Measurements from ENCODE around the gene LYRM4. TPM values are rescaled to one million over a fixed set of nuclear protein-coding genes. Genes with fewer than 3 reads are reported as not detected.

LYRM4 gene
- total RNA-seq, 6 experiments from 2014 or later = 5.7 to 11.5 (median 8.5) TPM

DNA sequence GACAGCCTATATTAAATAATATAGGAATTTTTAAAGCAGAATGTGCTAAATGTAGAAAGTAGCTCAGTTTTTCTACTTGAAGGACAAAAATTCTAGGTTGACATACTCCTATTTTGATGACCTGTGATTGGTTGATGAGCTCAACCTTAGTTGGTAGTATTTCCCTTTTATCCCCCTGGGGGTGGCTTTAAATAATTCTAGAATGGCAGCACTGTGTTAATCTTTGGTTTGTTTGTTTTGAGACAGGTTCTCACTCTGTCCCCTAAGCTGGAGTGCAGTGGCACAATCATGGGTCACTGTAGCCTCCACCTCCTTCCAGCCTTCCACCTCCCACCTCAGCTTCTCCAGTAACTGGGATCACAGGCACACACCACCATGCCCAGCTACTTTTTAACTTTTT is 29.8 kb upstream of the LYRM4 start:
- TF ChIP-seq, protein P1, sequence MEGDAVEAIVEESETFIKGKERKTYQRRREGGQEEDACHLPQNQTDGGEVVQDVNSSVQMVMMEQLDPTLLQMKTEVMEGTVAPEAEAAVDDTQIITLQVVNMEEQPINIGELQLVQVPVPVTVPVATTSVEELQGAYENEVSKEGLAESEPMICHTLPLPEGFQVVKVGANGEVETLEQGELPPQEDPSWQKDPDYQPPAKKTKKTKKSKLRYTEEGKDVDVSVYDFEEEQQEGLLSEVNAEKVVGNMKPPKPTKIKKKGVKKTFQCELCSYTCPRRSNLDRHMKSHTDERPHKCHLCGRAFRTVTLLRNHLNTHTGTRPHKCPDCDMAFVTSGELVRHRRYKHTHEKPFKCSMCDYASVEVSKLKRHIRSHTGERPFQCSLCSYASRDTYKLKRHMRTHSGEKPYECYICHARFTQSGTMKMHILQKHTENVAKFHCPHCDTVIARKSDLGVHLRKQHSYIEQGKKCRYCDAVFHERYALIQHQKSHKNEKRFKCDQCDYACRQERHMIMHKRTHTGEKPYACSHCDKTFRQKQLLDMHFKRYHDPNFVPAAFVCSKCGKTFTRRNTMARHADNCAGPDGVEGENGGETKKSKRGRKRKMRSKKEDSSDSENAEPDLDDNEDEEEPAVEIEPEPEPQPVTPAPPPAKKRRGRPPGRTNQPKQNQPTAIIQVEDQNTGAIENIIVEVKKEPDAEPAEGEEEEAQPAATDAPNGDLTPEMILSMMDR (IDR thresholded peaks at IDR 0.05) = no peak
- Histone ChIP-seq H3K4me3 (no peak overlapping the region), H3K36me3 (no peaks in the 10 kb centered on the region), H3K27ac (no peak overlapping the region), H3K9me3 (no peaks in the 10 kb centered on the region), H3K27me3 (no peaks in the 10 kb centered on the region), H3K4me1 (peaks cover 0 to 4% (median 0%) of the 10 kb centered on the region in 4 donors)
- ATAC-seq = no peak
- intact Hi-C loops (cut with DNase I) = no loop called here
- no peak for DNase-seq

DNA sequence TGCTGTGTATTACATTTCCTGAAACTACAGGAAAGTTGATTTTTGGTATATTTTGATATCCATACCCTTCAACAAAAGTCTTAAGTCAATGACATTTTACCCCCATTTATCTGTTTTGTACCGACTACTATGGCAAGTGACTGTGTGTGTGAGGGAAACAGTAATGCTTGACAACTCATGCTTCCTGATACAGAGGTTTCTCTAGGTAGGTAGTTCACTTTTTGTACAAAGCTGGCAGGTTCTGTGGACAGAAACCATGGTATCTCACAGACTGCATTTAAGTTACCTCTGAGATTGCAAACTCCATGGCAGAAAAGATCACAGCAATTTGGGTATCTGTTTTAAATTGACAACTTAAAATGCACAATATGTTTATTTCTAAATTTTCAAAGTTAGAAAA is 29.3 kb upstream of the LYRM4 start:
- Histone ChIP-seq H3K4me3 (no peak overlapping the region), H3K9me3 (no peaks in the 10 kb centered on the region)
- no peak for TF ChIP-seq POLR2A (IDR thresholded peaks at IDR 0.05)
- TF ChIP-seq, protein P1 (IDR thresholded peaks at IDR 0.05) = no peak

DNA sequence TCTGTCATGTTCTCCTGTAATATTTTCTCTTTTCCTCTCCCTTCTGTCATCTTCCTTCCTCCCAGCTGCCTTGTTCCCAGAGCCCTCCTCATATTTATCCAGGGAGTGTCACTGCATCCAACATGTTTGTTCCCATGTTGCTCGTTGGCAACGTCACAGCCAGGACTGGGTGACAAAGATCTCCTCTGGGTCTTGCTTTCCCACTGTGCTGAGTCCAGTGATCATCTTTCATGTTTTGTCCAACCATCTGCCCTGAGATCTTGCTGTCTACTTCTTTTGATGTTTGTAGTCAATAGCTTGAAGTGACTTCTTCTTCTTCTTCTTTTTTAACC is 27.2 kb upstream of the LYRM4 start:
- 100% methylated on average over 2 of the region's 2 CpGs for WGBS (ENCODE audit: insufficient coverage, low coverage, low lambda C conversion rate, missing lambda C conversion rate)
- H3K27ac ChIP-seq = no peak overlapping the region
- H3K9me3 ChIP-seq = no peaks in the 10 kb centered on the region
- no peaks in the 10 kb centered on the region for H3K27me3 ChIP-seq
- DNase-seq (no peak), ATAC-seq (no peak)
- H3K36me3 ChIP-seq = no peaks in the 10 kb centered on the region
- intact Hi-C loops (cut with DNase I) = no loop called here
- TF ChIP-seq POLR2A (IDR thresholded peaks at IDR 0.05) = no peak
- TF ChIP-seq, protein P1 (IDR thresholded peaks at IDR 0.05) = no peak
- H3K4me3 ChIP-seq = no peak overlapping the region
- no peaks in the 10 kb centered on the region for H3K4me1 ChIP-seq

More for the DNA sequence above, 29.3 kb upstream of the LYRM4 start:
- Histone ChIP-seq H3K4me1 (peaks cover 0 to 4% (median 0%) of the 10 kb centered on the region in 4 donors), H3K27ac (no peak overlapping the region), H3K27me3 (no peaks in the 10 kb centered on the region), H3K36me3 (no peaks in the 10 kb centered on the region)
- DNase-seq = no peak
- 89% methylated on average over 1 of the region's 1 CpG for WGBS (ENCODE audit: insufficient coverage, low coverage, low lambda C conversion rate, missing lambda C conversion rate)
- ATAC-seq = no peak
- intact Hi-C loops (cut with DNase I) = no loop called here

DNA sequence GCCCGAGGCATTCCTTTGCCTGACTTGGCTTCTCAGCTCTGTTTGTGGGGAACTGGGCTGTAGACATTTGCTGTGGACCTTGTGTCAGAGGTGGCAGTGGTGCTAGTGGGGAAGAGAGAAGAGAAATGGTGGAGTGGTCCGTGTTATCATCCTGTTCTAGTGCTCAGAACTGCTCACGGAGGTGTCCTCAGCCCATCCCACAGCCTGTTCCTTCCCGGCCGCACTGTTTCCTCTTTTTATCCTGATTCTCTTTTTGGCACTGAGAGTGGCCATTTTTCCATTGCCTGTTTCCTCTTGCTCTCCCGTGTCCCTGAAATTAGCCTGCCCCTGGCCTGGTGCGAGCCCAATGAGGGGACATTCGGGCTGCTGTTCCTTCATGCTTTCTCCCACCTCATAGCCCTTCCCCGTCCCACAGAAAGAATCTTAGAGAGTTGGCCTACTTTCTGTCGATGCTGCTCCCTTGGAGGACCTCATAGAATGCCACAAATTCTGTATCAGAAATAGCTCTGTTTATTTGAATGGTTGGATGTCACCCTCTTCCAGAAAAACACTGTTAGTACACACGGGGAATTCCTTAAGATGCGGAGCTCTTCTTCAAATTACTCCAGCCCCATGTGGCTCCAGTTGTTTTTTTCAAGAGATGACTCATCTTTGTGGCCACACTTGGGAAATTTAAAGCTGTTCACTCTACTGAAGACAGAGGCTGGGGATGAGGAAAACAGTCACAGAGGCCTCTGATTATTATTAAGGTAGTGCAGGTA is 26.6 kb upstream of the LYRM4 start:
- 61% methylated on average over 12 of the region's 12 CpGs for WGBS (ENCODE audit: insufficient coverage, low coverage, low lambda C conversion rate, missing lambda C conversion rate)
- no peaks in the 10 kb centered on the region for H3K4me1 ChIP-seq
- no peaks in the 10 kb centered on the region for H3K9me3 ChIP-seq
- no peaks in the 10 kb centered on the region for H3K27me3 ChIP-seq
- peak in 3 of 4 donors; percentile 24 to 37 (median 35) for ATAC-seq
- TF ChIP-seq POLR2A (IDR thresholded peaks at IDR 0.05) = no peak
- intact Hi-C loops (cut with DNase I) = no loop called here
- H3K4me3 ChIP-seq = no peak overlapping the region
- no peaks in the 10 kb centered on the region for H3K36me3 ChIP-seq
- no peak overlapping the region for H3K27ac ChIP-seq
- no peak for DNase-seq

DNA sequence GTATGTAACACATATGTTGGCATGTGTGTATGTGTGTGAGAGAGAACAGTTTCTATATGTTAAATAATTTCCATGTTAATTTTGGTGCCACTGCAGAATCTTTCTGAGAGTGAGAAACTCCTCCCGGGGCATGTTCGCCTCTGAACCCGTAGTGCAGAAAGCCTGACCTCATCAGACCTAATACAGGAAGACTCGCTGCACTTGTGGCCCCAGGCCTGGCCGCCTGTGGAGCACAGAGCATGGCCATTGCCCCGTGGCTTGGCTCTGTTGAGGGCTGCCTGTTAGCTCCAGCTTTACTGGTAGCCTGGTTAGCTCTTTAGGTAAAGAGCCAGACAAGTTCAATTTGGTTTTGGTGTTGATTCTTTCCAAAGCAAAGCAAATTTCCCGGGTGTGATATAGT is 26.0 kb upstream of the LYRM4 start:
- DNase-seq = no peak
- intact Hi-C loops (cut with DNase I) = no loop called here
- Histone ChIP-seq H3K4me1 (no peaks in the 10 kb centered on the region), H3K27me3 (no peaks in the 10 kb centered on the region), H3K9me3 (no peaks in the 10 kb centered on the region), H3K36me3 (no peaks in the 10 kb centered on the region), H3K4me3 (no peak overlapping the region), H3K27ac (no peak overlapping the region)
- TF ChIP-seq, protein P1 (IDR thresholded peaks at IDR 0.05) = no peak
- TF ChIP-seq POLR2A (IDR thresholded peaks at IDR 0.05) = no peak
- WGBS (ENCODE audit: insufficient coverage, low coverage, low lambda C conversion rate, missing lambda C conversion rate) = 62% methylated on average over 5 of the region's 7 CpGs
- peak in 1 of 4 donors; percentile 75 for ATAC-seq

Data from right lobe of liver (tissue), 6 donors.